ENCODE measurements around the gene ZGPAT.
"Not testable (repeated sequence)": the region's sequence is repeated elsewhere in the genome, so short reads cannot be mapped to it uniquely, and the experiment has no call there.

ZGPAT gene

DNA sequence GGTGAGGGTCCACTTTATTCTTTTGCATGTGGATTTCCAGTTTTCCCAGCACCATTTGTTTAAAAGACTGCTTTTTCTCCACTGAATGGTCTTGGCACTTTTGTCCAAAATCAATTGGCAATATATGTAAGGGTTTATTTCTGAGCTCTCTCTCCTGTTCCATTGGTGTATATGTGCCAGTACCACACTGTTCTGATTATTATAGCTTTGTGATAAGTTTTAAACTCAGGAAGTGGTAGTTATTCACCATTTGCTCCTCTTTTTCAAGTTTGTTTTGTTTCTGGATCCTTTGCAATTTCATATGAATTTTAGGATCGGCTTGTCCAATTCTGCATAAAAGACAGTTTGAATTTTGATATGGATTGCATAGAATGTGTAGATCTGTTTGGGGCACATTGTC lies 4.4 kb downstream of the ZGPAT start:
- Histone ChIP-seq H3K9me3 (ENCODE audit: control insufficient read depth, insufficient read depth, low read length) (peaks cover 7% of the 10 kb centered on the region; the same call in 1 of the 2 replicates), H4K20me1 (ENCODE audit: control insufficient read depth, insufficient read depth, low read depth, low read length) (peaks cover 5% of the 10 kb centered on the region; the same call in 1 of the 2 replicates), H3K4me1 (ENCODE audit: control insufficient read depth, low read length) (peaks cover 10% of the 10 kb centered on the region), H3K4me2 (ENCODE audit: low read length) (no peak overlapping the region), H3K9me2 (replicated peaks; ENCODE audit: control insufficient read depth, low read length) (no peaks in the 10 kb centered on the region), H3K27me3 (ENCODE audit: control insufficient read depth, low read length) (no peaks in the 10 kb centered on the region), H3K36me3 (ENCODE audit: control insufficient read depth, low read length) (peaks cover 69% of the 10 kb centered on the region), H3K4me3 (ENCODE audit: low read length) (no peak overlapping the region), H3K79me2 (ENCODE audit: control insufficient read depth, low read length) (peaks cover 93% of the 10 kb centered on the region), H3F3A (ENCODE audit: control insufficient read depth, insufficient read depth) (no peaks in the 10 kb centered on the region), H3K27ac (ENCODE audit: low read depth, low read length) (no peak overlapping the region)
- TF ChIP-seq EZH2phosphoT487 (IDR thresholded peaks at IDR 0.05; ENCODE audit: borderline replicate concordance, low read length) = no peak
- TF ChIP-seq, protein P1, sequence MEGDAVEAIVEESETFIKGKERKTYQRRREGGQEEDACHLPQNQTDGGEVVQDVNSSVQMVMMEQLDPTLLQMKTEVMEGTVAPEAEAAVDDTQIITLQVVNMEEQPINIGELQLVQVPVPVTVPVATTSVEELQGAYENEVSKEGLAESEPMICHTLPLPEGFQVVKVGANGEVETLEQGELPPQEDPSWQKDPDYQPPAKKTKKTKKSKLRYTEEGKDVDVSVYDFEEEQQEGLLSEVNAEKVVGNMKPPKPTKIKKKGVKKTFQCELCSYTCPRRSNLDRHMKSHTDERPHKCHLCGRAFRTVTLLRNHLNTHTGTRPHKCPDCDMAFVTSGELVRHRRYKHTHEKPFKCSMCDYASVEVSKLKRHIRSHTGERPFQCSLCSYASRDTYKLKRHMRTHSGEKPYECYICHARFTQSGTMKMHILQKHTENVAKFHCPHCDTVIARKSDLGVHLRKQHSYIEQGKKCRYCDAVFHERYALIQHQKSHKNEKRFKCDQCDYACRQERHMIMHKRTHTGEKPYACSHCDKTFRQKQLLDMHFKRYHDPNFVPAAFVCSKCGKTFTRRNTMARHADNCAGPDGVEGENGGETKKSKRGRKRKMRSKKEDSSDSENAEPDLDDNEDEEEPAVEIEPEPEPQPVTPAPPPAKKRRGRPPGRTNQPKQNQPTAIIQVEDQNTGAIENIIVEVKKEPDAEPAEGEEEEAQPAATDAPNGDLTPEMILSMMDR (IDR thresholded peaks at IDR 0.05; ENCODE audit: low read depth, low read length, poor library complexity, severe bottlenecking) = no peak

DNA sequence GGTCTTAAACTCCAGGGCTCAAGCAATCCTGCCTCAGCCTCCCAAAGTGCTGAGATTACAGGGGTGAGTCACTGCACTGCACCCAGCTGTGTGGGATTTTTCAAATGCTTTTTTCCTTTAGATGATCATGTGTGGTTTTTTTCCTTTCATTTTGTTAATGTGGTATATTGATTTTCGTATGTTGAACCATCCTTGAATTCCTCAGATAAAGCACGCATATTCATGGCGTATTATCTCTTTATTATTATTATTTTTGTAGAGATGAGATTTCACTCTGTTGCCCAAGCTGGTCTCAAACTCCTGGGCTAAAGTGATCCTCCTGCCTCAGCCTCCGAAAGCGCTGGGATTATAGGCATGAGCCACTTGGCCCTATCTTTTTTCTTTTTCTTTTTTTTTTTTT lies 7.0 kb downstream of the ZGPAT start:
- Histone ChIP-seq H3K4me3 (ENCODE audit: low read length) (no peak overlapping the region), H3F3A (ENCODE audit: control insufficient read depth, insufficient read depth) (no peaks in the 10 kb centered on the region), H3K4me1 (ENCODE audit: control insufficient read depth, low read length) (no peaks in the 10 kb centered on the region), H3K36me3 (ENCODE audit: control insufficient read depth, low read length) (peaks cover 69% of the 10 kb centered on the region), H3K4me2 (ENCODE audit: low read length) (no peak overlapping the region), H3K9me3 (ENCODE audit: control insufficient read depth, insufficient read depth, low read length) (peaks cover 7% of the 10 kb centered on the region; the same call in 1 of the 2 replicates), H3K27ac (ENCODE audit: low read depth, low read length) (no peak overlapping the region), H4K20me1 (ENCODE audit: control insufficient read depth, insufficient read depth, low read depth, low read length) (no peaks in the 10 kb centered on the region), H3K79me2 (ENCODE audit: control insufficient read depth, low read length) (peaks cover 87% of the 10 kb centered on the region), H3K27me3 (ENCODE audit: control insufficient read depth, low read length) (no peaks in the 10 kb centered on the region), H3K9me2 (replicated peaks; ENCODE audit: control insufficient read depth, low read length) (no peaks in the 10 kb centered on the region)
- TF ChIP-seq, protein P1 (IDR thresholded peaks at IDR 0.05; ENCODE audit: low read depth, low read length, poor library complexity, severe bottlenecking) = no peak
- TF ChIP-seq EZH2phosphoT487 (IDR thresholded peaks at IDR 0.05; ENCODE audit: borderline replicate concordance, low read length) = no peak

DNA sequence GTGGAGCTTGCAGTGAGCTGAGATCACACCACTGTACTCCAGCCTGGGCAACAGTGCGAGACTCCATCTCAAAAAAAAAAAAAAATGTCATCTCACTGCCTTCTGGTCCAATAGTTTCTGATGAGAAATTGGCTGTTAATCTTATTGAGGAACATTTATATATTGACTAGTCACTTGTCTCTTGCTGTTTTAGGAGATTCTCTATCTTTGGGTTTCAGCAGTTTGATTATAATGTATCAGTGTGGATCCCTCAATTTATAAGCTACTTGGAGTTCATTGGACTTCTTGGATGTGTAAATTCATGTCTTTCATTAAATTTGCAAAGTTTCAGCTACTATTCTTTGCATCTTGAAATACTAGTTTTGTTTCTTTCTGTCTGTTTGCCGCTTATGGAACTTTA lies 11.2 kb downstream of the ZGPAT start:
- H3F3A ChIP-seq (ENCODE audit: control insufficient read depth, insufficient read depth) = no peaks in the 10 kb centered on the region
- H3K36me3 ChIP-seq (ENCODE audit: control insufficient read depth, low read length) = peaks cover 54% of the 10 kb centered on the region
- no peaks in the 10 kb centered on the region for H4K20me1 ChIP-seq (ENCODE audit: control insufficient read depth, insufficient read depth, low read depth, low read length)
- no peaks in the 10 kb centered on the region for H3K4me1 ChIP-seq (ENCODE audit: control insufficient read depth, low read length)
- H3K27ac ChIP-seq (ENCODE audit: low read depth, low read length) = no peak overlapping the region
- H3K9me3 ChIP-seq (ENCODE audit: control insufficient read depth, insufficient read depth, low read length) = no peaks in the 10 kb centered on the region; the same call in 1 of the 2 replicates
- H3K79me2 ChIP-seq (ENCODE audit: control insufficient read depth, low read length) = peaks cover 66% of the 10 kb centered on the region
- H3K27me3 ChIP-seq (ENCODE audit: control insufficient read depth, low read length) = no peaks in the 10 kb centered on the region
- H3K4me3 ChIP-seq (ENCODE audit: low read length) = no peak overlapping the region
- no peak overlapping the region for H3K4me2 ChIP-seq (ENCODE audit: low read length)
- H3K9me2 ChIP-seq (replicated peaks; ENCODE audit: control insufficient read depth, low read length) = no peaks in the 10 kb centered on the region
- TF ChIP-seq, protein P1 (IDR thresholded peaks at IDR 0.05; ENCODE audit: low read depth, low read length, poor library complexity, severe bottlenecking) = no peak
- no peak for TF ChIP-seq EZH2phosphoT487 (IDR thresholded peaks at IDR 0.05; ENCODE audit: borderline replicate concordance, low read length)

DNA sequence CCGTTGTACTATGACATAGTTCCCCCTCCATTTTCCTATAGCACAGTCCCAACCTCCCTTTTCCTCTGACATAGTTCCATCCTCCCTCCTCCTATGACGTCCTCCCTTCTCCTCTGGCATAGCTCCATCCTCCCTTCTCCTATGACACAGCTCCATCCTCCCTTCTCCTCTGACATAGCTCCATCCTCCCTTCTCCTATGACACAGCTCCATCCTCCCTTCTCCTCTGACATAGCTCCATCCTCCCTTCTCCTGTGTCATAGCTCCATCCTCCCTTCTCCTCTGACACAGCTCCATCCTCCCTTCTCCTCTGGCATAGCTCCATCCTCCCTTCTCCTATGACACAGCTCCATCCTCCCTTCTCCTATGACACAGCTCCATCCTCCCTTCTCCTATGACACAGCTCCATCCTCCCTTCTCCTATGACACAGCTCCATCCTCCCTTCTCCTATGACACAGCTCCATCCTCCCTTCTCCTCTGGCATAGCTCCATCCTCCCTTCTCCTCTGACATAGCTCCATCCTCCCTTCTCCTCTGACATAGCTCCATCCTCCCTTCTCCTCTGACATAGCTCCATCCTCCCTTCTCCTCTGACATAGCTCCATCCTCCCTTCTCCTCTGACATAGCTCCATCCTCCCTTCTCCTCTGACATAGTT lies 15.3 kb downstream of the ZGPAT start:
- not testable (repeated sequence) for H3K4me3 ChIP-seq (ENCODE audit: low read length); H3K9me3 ChIP-seq (ENCODE audit: control insufficient read depth, insufficient read depth, low read length); H3K27me3 ChIP-seq (ENCODE audit: control insufficient read depth, low read length); H3K27ac ChIP-seq (ENCODE audit: low read depth, low read length); H3F3A ChIP-seq (ENCODE audit: control insufficient read depth, insufficient read depth); H3K4me2 ChIP-seq (ENCODE audit: low read length); H4K20me1 ChIP-seq (ENCODE audit: control insufficient read depth, insufficient read depth, low read depth, low read length); H3K9me2 ChIP-seq (replicated peaks; ENCODE audit: control insufficient read depth, low read length)
- Histone ChIP-seq H3K79me2 (ENCODE audit: control insufficient read depth, low read length) (peaks cover 50% of the 10 kb centered on the region), H3K4me1 (ENCODE audit: control insufficient read depth, low read length) (peaks cover 18% of the 10 kb centered on the region), H3K36me3 (ENCODE audit: control insufficient read depth, low read length) (peaks cover 52% of the 10 kb centered on the region)

DNA sequence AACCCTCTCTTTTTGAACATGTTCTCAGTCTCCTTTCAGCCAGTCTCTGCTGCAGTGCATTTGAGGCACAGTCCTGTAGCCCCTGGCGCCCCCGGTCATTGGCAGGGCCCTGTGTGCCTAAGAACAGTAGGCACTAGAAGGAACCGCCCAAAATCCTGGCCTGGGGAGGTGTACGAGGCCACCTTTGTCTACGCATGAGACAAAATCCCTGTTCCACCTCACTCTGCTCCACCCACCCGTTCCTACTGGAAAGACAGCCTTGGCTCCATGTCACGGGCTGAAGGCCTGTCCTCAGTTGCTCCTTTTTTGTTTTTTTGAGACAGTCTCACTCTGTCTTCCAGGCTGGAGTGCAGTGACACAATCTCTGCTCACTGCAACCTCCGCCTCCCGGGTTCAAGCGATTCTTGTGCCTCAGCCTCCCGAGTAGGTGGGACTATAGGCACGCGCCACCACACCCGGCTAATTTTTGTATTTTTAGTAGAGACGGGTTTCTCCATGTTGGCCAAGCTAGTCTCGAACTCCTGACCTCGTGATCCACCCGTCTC lies 22.4 kb downstream of the ZGPAT start:
- Histone ChIP-seq H3F3A (ENCODE audit: control insufficient read depth, insufficient read depth) (peaks cover 17% of the 10 kb centered on the region), H3K36me3 (ENCODE audit: control insufficient read depth, low read length) (peaks cover 66% of the 10 kb centered on the region), H3K27ac (ENCODE audit: low read depth, low read length) (peak overlapping the region; percentile 17; the same call in 1 of the 2 replicates), H3K4me2 (ENCODE audit: low read length) (peak overlapping the region; percentile 28), H3K79me2 (ENCODE audit: control insufficient read depth, low read length) (peaks cover 45% of the 10 kb centered on the region), H3K4me1 (ENCODE audit: control insufficient read depth, low read length) (peaks cover 45% of the 10 kb centered on the region)
- not testable (repeated sequence) for H3K4me3 ChIP-seq (ENCODE audit: low read length); H3K9me2 ChIP-seq (replicated peaks; ENCODE audit: control insufficient read depth, low read length); H3K9me3 ChIP-seq (ENCODE audit: control insufficient read depth, insufficient read depth, low read length); H3K27me3 ChIP-seq (ENCODE audit: control insufficient read depth, low read length); H4K20me1 ChIP-seq (ENCODE audit: control insufficient read depth, insufficient read depth, low read depth, low read length)

Data from DOHH2 (cell line).